Smooth muscle cell (in vitro differentiated cells): ENCODE data around the gene DYNLT2. TPM values are rescaled to one million over a fixed set of nuclear protein-coding genes. Genes with fewer than 3 reads are reported as not detected.

Source experiments
- DNase-seq: peaks from one replicate; lab custom pipeline; 2025; ENCODE audit not compliant: unreplicated experiment; lab: John Stamatoyannopoulos, UW
- H2AFZ ChIP-seq: fragments of 200-600 bp; sonication (generic); 2 replicates; pipeline ENCODE4 v1.6.0; 2016; ENCODE audit warnings: antibody characterized with exemption, low read depth, mild to moderate bottlenecking
- H3F3A ChIP-seq: fragments of 200-600 bp; sonication (generic); 2 replicates; pipeline ENCODE4 v1.6.0; 2017; ENCODE audit warnings: antibody characterized with exemption, low read depth
- H3K27ac ChIP-seq: fragments of 200-600 bp; sonication (generic); 2 replicates; pipeline ENCODE4 v1.5.1; 2016; ENCODE audit warnings: low read depth, mild to moderate bottlenecking
- H3K27me3 ChIP-seq: fragments of 200-600 bp; sonication (generic); 2 replicates; pipeline ENCODE4 v1.6.1; 2016; ENCODE audit warnings: low read depth, mild to moderate bottlenecking
- H3K36me3 ChIP-seq: fragments of 200-600 bp; sonication (generic); 2 replicates; pipeline ENCODE4 v1.5.1; 2016; ENCODE audit warnings: low read depth
- H3K4me1 ChIP-seq: fragments of 200-600 bp; sonication (generic); 2 replicates; pipeline ENCODE4 v1.5.1; 2016; ENCODE audit warnings: low read depth
- H3K4me2 ChIP-seq: fragments of 200-600 bp; sonication (generic); 2 replicates; pipeline ENCODE4 v1.6.0; 2016; ENCODE audit warnings: mild to moderate bottlenecking
- H3K4me3 ChIP-seq: fragments of 200-600 bp; sonication (generic); 2 replicates; pipeline ENCODE4 v1.5.1; 2016; ENCODE audit warnings: mild to moderate bottlenecking
- H3K79me2 ChIP-seq: fragments of 200-600 bp; sonication (generic); 2 replicates; pipeline ENCODE4 v1.6.0; 2016; ENCODE audit warnings: low read depth, mild to moderate bottlenecking
- H3K9ac ChIP-seq: fragments of 200-600 bp; sonication (generic); 2 replicates; pipeline ENCODE4 v1.6.0; 2016; ENCODE audit warnings: low read depth
- H3K9me3 ChIP-seq: fragments of 200-600 bp; sonication (generic); replicated peaks from 2 replicates; pipeline ENCODE4 v1.5.1; 2016; ENCODE audit warnings: low read depth
- H4K20me1 ChIP-seq: fragments of 200-600 bp; sonication (generic); 2 replicates; pipeline ENCODE4 v1.6.0; 2016; ENCODE audit warnings: low read depth
- CTCF ChIP-seq: fragments of 200-600 bp; sonication (generic); IDR thresholded peaks from 2 replicates; pipeline ENCODE4 v1.5.1; 2017; ENCODE audit warnings: borderline replicate concordance, mild to moderate bottlenecking, antibody characterized with exemption; ENCODE audit not compliant: insufficient read depth, poor library complexity, severe bottlenecking
- WGBS: methylation state at CpG from one replicate; pipeline ENCODE4 v1.1.7; 2016; ENCODE audit warnings: low lambda C conversion rate; 5-methylcytosine and 5-hydroxymethylcytosine counted together
- polyA plus RNA-seq: library from polyadenylated mRNA; unstranded; fragments of >200 nt; fragmentation: Nextera tagmentation; extraction: Ambion mirVana; gene quantifications from 2 replicates; pipeline ENCODE4 v1.2.1, GENCODE V29; 2016
- total RNA-seq: library from RNA; depleted of rRNA; stranded (reverse); fragments of >200 nt; gene quantifications from 2 replicates; pipeline ENCODE4 v1.2.3, GENCODE V29; 2014

Gene DYNLT2
- total and polyA plus RNA-seq, 2 experiments from 2014 or later: 0.89 to 2.1 TPM

- no peak overlapping the region for H3K27ac ChIP-seq
- WGBS: 84% methylated on average over 3 of the region's 3 CpGs
- no peaks in the 10 kb centered on the region for H4K20me1 ChIP-seq
- no peak for DNase-seq
- H3K4me2 ChIP-seq: no peak overlapping the region
- H3K4me3 ChIP-seq: no peak overlapping the region
- no peak overlapping the region for H3K9ac ChIP-seq
- TF ChIP-seq CTCF: no peak
- H3K4me1 ChIP-seq: no peaks in the 10 kb centered on the region
- peaks cover 7% of the 10 kb centered on the region for H3F3A ChIP-seq
- H3K79me2 ChIP-seq: peaks cover 4% of the 10 kb centered on the region
- peaks cover 19% of the 10 kb centered on the region for H3K36me3 ChIP-seq
- no peak overlapping the region for H2AFZ ChIP-seq
- H3K27me3 ChIP-seq: no peaks in the 10 kb centered on the region
- H3K9me3 ChIP-seq: no peaks in the 10 kb centered on the region
Observed at GRCh38 chr6:169710009-169710408, 41.4 kb downstream of the DYNLT2 start.

DNA sequence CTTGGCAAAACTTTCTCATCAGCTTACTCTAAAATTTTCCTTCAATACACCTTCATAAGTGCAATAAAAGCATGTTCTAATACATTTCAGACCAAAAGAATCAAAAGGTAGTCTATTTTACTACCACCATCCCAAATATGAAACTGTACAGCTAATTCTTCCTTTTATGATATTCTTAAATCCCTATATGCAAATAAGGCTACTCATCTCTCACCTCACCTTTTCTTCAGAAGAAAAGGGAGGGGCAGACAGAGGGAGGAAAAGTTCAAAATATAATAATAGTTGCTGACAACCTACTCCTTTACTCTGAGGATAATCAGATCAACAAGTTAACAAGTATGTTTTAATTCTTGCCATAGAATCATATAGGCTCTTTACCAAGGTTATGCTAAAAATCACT is 42.1 kb downstream of the DYNLT2 start:
- no peak overlapping the region for H3K27ac ChIP-seq
- no peak overlapping the region for H3K4me3 ChIP-seq
- H3K79me2 ChIP-seq: peaks cover 6% of the 10 kb centered on the region
- H3K4me1 ChIP-seq: peaks cover 7% of the 10 kb centered on the region
- DNase-seq: no peak
- no peaks in the 10 kb centered on the region for H3K9me3 ChIP-seq
- H3K36me3 ChIP-seq: peaks cover 19% of the 10 kb centered on the region
- H3F3A ChIP-seq: peaks cover 7% of the 10 kb centered on the region
- no peak overlapping the region for H2AFZ ChIP-seq
- H3K27me3 ChIP-seq: no peaks in the 10 kb centered on the region
- no peak overlapping the region for H3K9ac ChIP-seq
- no peak for TF ChIP-seq CTCF
- H4K20me1 ChIP-seq: peaks cover 2% of the 10 kb centered on the region
- no peak overlapping the region for H3K4me2 ChIP-seq

GRCh38 chr6:169707772-169708171 is 43.6 kb downstream of the DYNLT2 start:
- no peak overlapping the region for H3K27ac ChIP-seq

More at GRCh38 chr6:169707772-169708171, 43.6 kb downstream of the DYNLT2 start:
- no peak overlapping the region for H3K9ac ChIP-seq
- WGBS: 60% methylated on average over 2 of the region's 2 CpGs
- H4K20me1 ChIP-seq: peaks cover 17% of the 10 kb centered on the region
- no peak overlapping the region for H2AFZ ChIP-seq
- no peak for TF ChIP-seq CTCF
- peaks cover 21% of the 10 kb centered on the region for H3K79me2 ChIP-seq
- peaks cover 22% of the 10 kb centered on the region for H3K4me1 ChIP-seq
- H3K4me2 ChIP-seq: no peak overlapping the region
- H3K36me3 ChIP-seq: peaks cover 19% of the 10 kb centered on the region
- no peaks in the 10 kb centered on the region for H3K27me3 ChIP-seq
- DNase-seq: no peak
- H3K4me3 ChIP-seq: no peak overlapping the region
- H3K9me3 ChIP-seq: no peaks in the 10 kb centered on the region
- peaks cover 7% of the 10 kb centered on the region for H3F3A ChIP-seq
